Endodermal cell (in vitro differentiated cells): Measurements from ENCODE around the gene UBA5. TPM values are rescaled to one million over a fixed set of nuclear protein-coding genes. Genes with fewer than 3 reads are reported as not detected.

ENCODE experiments used
- DNase-seq: peaks from one replicate; pipeline ENCODE4 v3.0.0-alpha.2; 2017
- H3K27ac ChIP-seq: 2 replicates; pipeline ENCODE4 v1.5.1; 2013; ENCODE audit warnings: mild to moderate bottlenecking, low read depth, low read length, moderate library complexity
- H3K27me3 ChIP-seq: 2 replicates; pipeline ENCODE4 v1.6.1; 2013; ENCODE audit warnings: mild to moderate bottlenecking, low read length, moderate library complexity; ENCODE audit not compliant: insufficient read depth, control insufficient read depth, poor library complexity, severe bottlenecking
- H3K36me3 ChIP-seq: 2 replicates; pipeline ENCODE4 v1.7.0; 2013; ENCODE audit warnings: mild to moderate bottlenecking, low read length, moderate library complexity; ENCODE audit not compliant: control insufficient read depth, insufficient read depth
- H3K4me1 ChIP-seq: one replicate; pipeline ENCODE4 v1.7.0; 2013; ENCODE audit warnings: low read length; ENCODE audit not compliant: control insufficient read depth, insufficient read depth
- H3K4me3 ChIP-seq: 2 replicates; pipeline ENCODE4 v1.5.1; 2013; ENCODE audit warnings: mild to moderate bottlenecking, low read length, moderate library complexity
- H3K9ac ChIP-seq: 2 replicates; pipeline ENCODE4 v1.6.1; 2013; ENCODE audit warnings: mild to moderate bottlenecking, low read length, moderate library complexity; ENCODE audit not compliant: poor library complexity, severe bottlenecking; ENCODE audit errors: extremely low read depth
- H3K9me3 ChIP-seq: 2 replicates; pipeline ENCODE4 v1.6.1; 2013; ENCODE audit warnings: mild to moderate bottlenecking, low read length, moderate library complexity; ENCODE audit not compliant: control insufficient read depth
- H3K27ac Mint-ChIP-seq: 2 replicates; pipeline ENCODE4 v1.8.0; 2020; ENCODE audit warnings: mixed read lengths
- H3K27me3 Mint-ChIP-seq: 2 replicates; pipeline ENCODE4 v1.8.0; 2021; ENCODE audit warnings: mild to moderate bottlenecking, mixed read lengths; ENCODE audit not compliant: insufficient read depth
- H3K36me3 Mint-ChIP-seq: 2 replicates; pipeline ENCODE4 v1.8.0; 2020; ENCODE audit warnings: low read depth, mixed read lengths
- H3K4me1 Mint-ChIP-seq: 2 replicates; pipeline ENCODE4 v1.8.0; 2020; ENCODE audit warnings: mixed read lengths
- H3K4me3 Mint-ChIP-seq: 2 replicates; pipeline ENCODE4 v1.8.0; 2020; ENCODE audit warnings: mild to moderate bottlenecking, moderate library complexity, mixed read lengths
- H3K9me3 Mint-ChIP-seq: 2 replicates; pipeline ENCODE4 v1.8.0; 2020; ENCODE audit warnings: mild to moderate bottlenecking, mixed read lengths
- CTCF ChIP-seq: fragments of 200-600 bp; sonication (generic); conservative IDR thresholded peaks from 2 replicates; pipeline ENCODE4 v1.5.0; 2021; ENCODE audit warnings: antibody characterized with exemption, mild to moderate bottlenecking
- WGBS, 2 experiments: methylation state at CpG; one replicate each; pipeline versions ENCODE4 v1.1.5 to v1.1.7; 2013; ENCODE audit warnings: missing lambda C conversion rate in 2 of 2, mixed read lengths in 1 of 2; ENCODE audit not compliant: insufficient coverage in 1 of 2, insufficient read length in 1 of 2; 5-methylcytosine and 5-hydroxymethylcytosine counted together
- total RNA-seq, 2 donors: library from RNA; stranded (reverse); fragmentation: NEBNext Ultra II Directional in 1 of 2; extraction: Animal tissue kit (Norgen Biotek cat#: 25700) in 1 of 2; gene quantifications; 2 replicates in 1 of 2; 3 replicates in 1 of 2; pipeline ENCODE4 v1.2.1, GENCODE V29; 2021

UBA5 gene
- total RNA-seq, 2 donors from 2014 or later, result 46.1 to 58.4 TPM

- Mint-ChIP-seq H3K27me3 (no peaks in the 10 kb centered on the region), H3K36me3 (peaks cover 18% of the 10 kb centered on the region), H3K27ac (no peak overlapping the region), H3K9me3 (no peaks in the 10 kb centered on the region), H3K4me3 (no peak overlapping the region), H3K4me1 (peaks cover 8% of the 10 kb centered on the region)
- no peak for DNase-seq
- Histone ChIP-seq H3K27ac (no peak overlapping the region), H3K9me3 (no peaks in the 10 kb centered on the region), H3K4me1 (no peaks in the 10 kb centered on the region), H3K27me3 (no peaks in the 10 kb centered on the region), H3K4me3 (no peak overlapping the region), H3K9ac (no peak overlapping the region), H3K36me3 (peaks cover 10% of the 10 kb centered on the region)
- WGBS, 2 experiments, result no CpG with 5 or more reads among the region's 1 CpG
- no peak for TF ChIP-seq CTCF
These were observed 36.5 kb upstream of the UBA5 start for GRCh38 chr3:132623646-132624045.

- DNase-seq, result peak; percentile 56
- whole genome bisulfite sequencing, 2 experiments, result 90 to 96% methylated on average over 4 to 7 of the region's 7 CpGs
- H3K27ac ChIP-seq, result no peak overlapping the region
These were observed 35.3 kb upstream of the UBA5 start for GRCh38 chr3:132624790-132625189.

GRCh38 chr3:132625613-132626012 is 34.5 kb upstream of the UBA5 start:
- H3K4me1 ChIP-seq, result no peaks in the 10 kb centered on the region
- no peak for DNase-seq
- H3K27ac ChIP-seq, result no peak overlapping the region
- H3K9me3 ChIP-seq, result no peaks in the 10 kb centered on the region
- H3K4me1 Mint-ChIP-seq, result peaks cover 2% of the 10 kb centered on the region
- no peak overlapping the region for H3K4me3 Mint-ChIP-seq
- WGBS, 2 experiments, result 75% methylated on average over 1 of the region's 1 CpG; no CpG with 5 or more reads in 1 of the 2 experiments
- no peak overlapping the region for H3K4me3 ChIP-seq
- H3K9me3 Mint-ChIP-seq, result no peaks in the 10 kb centered on the region
- no peaks in the 10 kb centered on the region for H3K27me3 Mint-ChIP-seq
- H3K27me3 ChIP-seq, result no peaks in the 10 kb centered on the region
- peaks cover 18% of the 10 kb centered on the region for H3K36me3 Mint-ChIP-seq
- peaks cover 18% of the 10 kb centered on the region for H3K36me3 ChIP-seq
- H3K27ac Mint-ChIP-seq, result no peak overlapping the region
- H3K9ac ChIP-seq, result no peak overlapping the region
- TF ChIP-seq CTCF, result no peak

More at GRCh38 chr3:132624790-132625189, 35.3 kb upstream of the UBA5 start:
- Mint-ChIP-seq H3K27me3 (no peaks in the 10 kb centered on the region), H3K27ac (no peak overlapping the region), H3K9me3 (no peaks in the 10 kb centered on the region), H3K36me3 (peaks cover 18% of the 10 kb centered on the region), H3K4me1 (peaks cover 8% of the 10 kb centered on the region), H3K4me3 (no peak overlapping the region)
- H3K4me1 ChIP-seq, result no peaks in the 10 kb centered on the region
- H3K27me3 ChIP-seq, result no peaks in the 10 kb centered on the region
- peaks cover 10% of the 10 kb centered on the region for H3K36me3 ChIP-seq
- H3K9me3 ChIP-seq, result no peaks in the 10 kb centered on the region
- no peak overlapping the region for H3K9ac ChIP-seq
- TF ChIP-seq CTCF, result no peak
- H3K4me3 ChIP-seq, result no peak overlapping the region
